Measurements from ENCODE around the gene TM4SF5. TPM values are rescaled to one million over a fixed set of nuclear protein-coding genes. Genes with fewer than 3 reads are reported as not detected.
A peak's percentile ranks its signal among the peaks of the same experiment; 100 is the strongest.
"Not testable (repeated sequence)": the region's sequence is repeated elsewhere in the genome, so short reads cannot be mapped to it uniquely, and the experiment has no call there.

Gene TM4SF5
- total and polyA plus RNA-seq, 7 donors: 0.34 TPM; not detected in 6

DNA sequence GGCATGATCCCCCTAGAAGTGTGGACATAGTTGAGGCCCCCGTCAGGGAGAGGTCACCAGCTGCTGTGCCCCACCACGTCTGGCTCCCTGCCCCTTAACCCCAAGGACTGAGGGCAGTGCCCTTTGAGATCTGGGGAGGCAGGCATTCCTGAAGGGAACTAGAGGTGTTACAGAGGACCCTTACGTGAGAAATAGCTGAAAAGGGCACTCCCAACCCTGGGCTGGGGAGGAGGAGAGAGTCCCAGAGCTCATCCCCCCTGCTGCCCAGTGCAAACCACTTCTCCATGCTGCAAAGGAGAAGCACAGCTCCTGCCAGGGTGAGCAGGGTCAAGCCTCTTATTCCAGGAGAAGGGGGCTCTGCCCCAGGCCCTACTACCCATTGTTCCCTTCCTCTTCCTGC is 51.1 kb downstream of the TM4SF5 start:
- Histone ChIP-seq H3K27me3 (ENCODE audit: insufficient read depth in 3 of 3, low read length in 2 of 3) (no peaks in the 10 kb centered on the region), H3K27ac (no peak overlapping the region), H3K36me3 (ENCODE audit: insufficient read depth in 1 of 2, low read depth in 1 of 2) (peaks cover 0 to 22% of the 10 kb centered on the region in 2 donors), H3K4me3 (no peak overlapping the region), H3K9me3 (no peaks in the 10 kb centered on the region), H3K4me1 (no peaks in the 10 kb centered on the region)
- ATAC-seq: no peak
- no peak for TF ChIP-seq CTCF (IDR thresholded peaks at IDR 0.05)
- peak in 1 of 2 donors; percentile 24 for DNase-seq
- WGBS, 3 donors: 75 to 90% (median 77%) methylated on average over 3 of the region's 3 CpGs
- intact Hi-C loops (cut with DNase I): no loop called here

DNA sequence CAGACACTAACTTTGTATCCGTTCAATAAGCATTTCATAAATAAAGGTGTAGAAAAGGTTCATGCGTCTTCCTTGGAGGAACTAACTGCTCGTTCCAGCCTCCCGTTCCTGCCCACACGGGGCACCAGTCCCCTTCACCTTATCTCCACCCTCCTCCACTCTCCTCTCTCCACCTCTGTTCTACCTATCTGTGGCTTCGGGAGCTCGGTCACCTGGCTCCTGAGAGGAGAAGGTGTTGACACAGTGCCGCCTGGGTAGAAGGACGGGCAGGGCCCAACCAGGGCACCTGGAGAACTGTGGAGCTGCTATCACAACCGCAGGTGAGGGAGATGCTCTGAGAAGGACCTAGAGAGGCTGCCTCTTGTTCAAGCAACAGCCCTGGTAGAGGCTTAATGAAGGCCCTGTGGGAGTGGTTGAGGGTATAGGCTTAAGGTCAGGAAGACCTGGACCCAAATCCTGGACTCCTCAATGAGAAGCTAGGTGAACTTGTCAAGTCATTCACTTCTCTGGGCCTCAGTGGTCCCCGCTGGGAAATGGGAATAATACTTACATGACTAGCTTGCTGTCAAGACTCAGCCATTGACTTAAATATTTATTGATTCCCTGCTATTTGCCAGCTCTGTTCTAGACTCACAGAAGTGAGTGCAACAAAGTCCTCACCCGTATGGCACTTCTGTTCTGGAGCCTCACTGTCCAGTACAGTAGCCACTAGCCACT is 51.8 kb downstream of the TM4SF5 start:
- Histone ChIP-seq H3K9me3 (no peaks in the 10 kb centered on the region), H3K4me3 (no peak overlapping the region), H3K4me1 (no peaks in the 10 kb centered on the region), H3K27me3 (ENCODE audit: insufficient read depth in 3 of 3, low read length in 2 of 3) (no peaks in the 10 kb centered on the region), H3K36me3 (ENCODE audit: insufficient read depth in 1 of 2, low read depth in 1 of 2) (peaks cover 0 to 20% of the 10 kb centered on the region in 2 donors), H3K27ac (no peak overlapping the region)
- DNase-seq (peak in 1 of 2 donors; percentile 24), ATAC-seq (no peak)
- intact Hi-C loops (cut with DNase I): no loop called here
- TF ChIP-seq CTCF (IDR thresholded peaks at IDR 0.05): no peak
- WGBS, 3 donors: 83 to 84% (median 83%) methylated on average over 12 of the region's 12 CpGs

DNA sequence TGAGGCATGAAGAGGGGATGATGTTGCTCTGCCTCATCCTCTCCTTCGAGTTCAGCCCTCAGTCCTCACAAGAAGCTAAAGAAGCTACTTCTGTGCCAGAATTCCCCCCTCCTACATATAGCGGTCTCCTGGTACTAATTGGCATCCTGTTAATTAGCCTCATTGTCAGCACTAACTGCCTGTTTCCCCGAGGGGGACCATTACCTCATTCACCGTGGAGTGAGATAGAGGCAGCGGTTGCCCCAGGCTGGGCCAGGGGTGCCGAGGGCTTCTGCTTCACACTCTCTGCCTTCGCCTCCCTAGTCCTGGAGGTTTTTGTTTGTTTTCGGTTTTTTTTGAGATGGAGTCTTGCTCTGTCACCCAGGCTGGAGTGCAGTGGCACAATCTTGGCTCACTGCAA is 55.7 kb downstream of the TM4SF5 start:
- Histone ChIP-seq H3K36me3 (ENCODE audit: insufficient read depth in 1 of 2, low read depth in 1 of 2) (peaks cover 0 to 4% of the 10 kb centered on the region in 2 donors), H3K4me1 (no peaks in the 10 kb centered on the region), H3K27ac (no peak overlapping the region), H3K9me3 (no peaks in the 10 kb centered on the region), H3K27me3 (ENCODE audit: insufficient read depth in 3 of 3, low read length in 2 of 3) (no peaks in the 10 kb centered on the region), H3K4me3 (no peak overlapping the region)
- intact Hi-C loops (cut with DNase I): no loop called here
- 67 to 72% (median 68%) methylated on average over 8 of the region's 8 CpGs for WGBS, 3 donors
- no peak for ATAC-seq
- no peak for DNase-seq
- TF ChIP-seq CTCF (IDR thresholded peaks at IDR 0.05): no peak

DNA sequence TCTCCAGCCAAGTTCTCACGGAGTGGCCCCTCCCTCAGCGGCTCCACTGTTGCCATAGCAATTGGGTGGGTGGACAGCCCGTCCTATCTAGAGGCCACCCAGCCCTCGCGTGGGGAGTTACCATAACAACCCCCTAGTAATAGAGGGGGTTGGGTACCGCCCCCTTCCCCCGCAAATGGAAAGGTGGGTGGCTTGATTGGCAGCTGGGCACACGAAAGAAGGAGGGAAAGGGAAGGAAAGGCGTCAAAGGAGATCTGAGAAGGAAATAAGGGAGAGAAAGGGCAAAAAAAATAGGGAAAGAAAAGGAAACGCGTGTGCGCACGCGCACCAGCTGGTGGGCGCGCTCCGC is 61.1 kb downstream of the TM4SF5 start:
- H3K36me3 ChIP-seq (ENCODE audit: insufficient read depth in 1 of 2, low read depth in 1 of 2); H3K9me3 ChIP-seq; ATAC-seq; DNase-seq; H3K27me3 ChIP-seq (ENCODE audit: insufficient read depth in 3 of 3, low read length in 2 of 3): not testable (repeated sequence)
- intact Hi-C loops (cut with DNase I): loop anchor here (10.0 kb wide), 1 partner anchor 52 kb away; no protein-coding TSS in a partner anchor
- H3K4me3 ChIP-seq: peak overlapping the region; percentile 98
- H3K4me1 ChIP-seq: peaks cover 20% of the 10 kb centered on the region
- 0 to 2% (median 0%) methylated on average over 8 to 10 of the region's 17 CpGs for WGBS, 3 donors
- H3K27ac ChIP-seq: peak overlapping the region; percentile 94

Other genes starting within 250 kb of the TM4SF5 start
- gene MYBBP1A, start 216.5 kb upstream of the TM4SF5 start, total RNA-seq: 10 to 100 TPM; 31.3 to 63.2 (median 46.3) TPM
- gene MYBBP1A, start 216.5 kb upstream of the TM4SF5 start, polyA plus RNA-seq: 10 to 100 TPM; 28.5 to 54.4 (median 35.5) TPM
- gene GGT6, start 211.3 kb upstream of the TM4SF5 start, total RNA-seq: not detected
- gene GGT6, start 211.3 kb upstream of the TM4SF5 start, polyA plus RNA-seq: under 1 TPM in 1 of 3 donors, not detected in 2; 0.03 TPM
- gene SMTNL2, start 187.4 kb upstream of the TM4SF5 start, total RNA-seq: 100 to 1,000 TPM; 248 to 524 (median 400) TPM
- gene SMTNL2, start 187.4 kb upstream of the TM4SF5 start, polyA plus RNA-seq: 100 to 1,000 TPM in 2 of 3 donors, 10 to 100 TPM in 1; 20.7 to 318 (median 210) TPM
- under 1 TPM in 2 of 4 donors, not detected in 2; 0.10 to 0.36 TPM for gene ALOX15, start 130.2 kb upstream of the TM4SF5 start, total RNA-seq
- gene ALOX15, start 130.2 kb upstream of the TM4SF5 start, polyA plus RNA-seq: not detected
- gene PELP1, start 67.7 kb upstream of the TM4SF5 start, total RNA-seq: 10 to 100 TPM; 51.7 to 57.2 (median 55.5) TPM
- gene PELP1, start 67.7 kb upstream of the TM4SF5 start, polyA plus RNA-seq: 10 to 100 TPM; 17.5 to 38.6 (median 20.4) TPM
- gene ARRB2, start 61.3 kb upstream of the TM4SF5 start, total RNA-seq: 10 to 100 TPM; 12.1 to 16.5 (median 14.7) TPM
- 10 to 100 TPM in 1 of 3 donors, 1 to 10 TPM in 2; 6.6 to 11.8 (median 8.0) TPM for gene ARRB2, start 61.3 kb upstream of the TM4SF5 start, polyA plus RNA-seq
- gene MED11, start 40.5 kb upstream of the TM4SF5 start, total RNA-seq: 10 to 100 TPM; 19.2 to 26.6 (median 23.7) TPM
- 10 to 100 TPM; 44.0 to 52.1 (median 46.3) TPM for gene MED11, start 40.5 kb upstream of the TM4SF5 start, polyA plus RNA-seq
- gene ZMYND15, start 32.1 kb upstream of the TM4SF5 start, total RNA-seq: under 1 TPM in 3 of 4 donors, not detected in 1; 0.08 to 0.30 (median 0.15) TPM
- gene ZMYND15, start 32.1 kb upstream of the TM4SF5 start, polyA plus RNA-seq: under 1 TPM in 2 of 3 donors, not detected in 1; 0.04 to 0.09 TPM
- gene CXCL16, start 32.0 kb upstream of the TM4SF5 start, total RNA-seq: 1 to 10 TPM; 1.7 to 5.4 (median 2.8) TPM
- gene CXCL16, start 32.0 kb upstream of the TM4SF5 start, polyA plus RNA-seq: under 1 TPM; 0.45 to 0.72 (median 0.48) TPM
- gene VMO1, start 14.5 kb downstream of the TM4SF5 start, total RNA-seq: under 1 TPM; 0.42 to 0.84 (median 0.64) TPM
- gene VMO1, start 14.5 kb downstream of the TM4SF5 start, polyA plus RNA-seq: 1 to 10 TPM in 2 of 3 donors, under 1 TPM in 1; 0.84 to 3.1 (median 1.8) TPM
- not detected for gene GLTPD2, start 17.1 kb downstream of the TM4SF5 start, total RNA-seq
- gene GLTPD2, start 17.1 kb downstream of the TM4SF5 start, polyA plus RNA-seq: not detected
- 100 to 1,000 TPM; 160 to 254 (median 234) TPM for gene PSMB6, start 24.3 kb downstream of the TM4SF5 start, total RNA-seq
- gene PSMB6, start 24.3 kb downstream of the TM4SF5 start, polyA plus RNA-seq: 100 to 1,000 TPM; 416 to 561 (median 427) TPM
- gene PLD2, start 35.3 kb downstream of the TM4SF5 start, total RNA-seq: 1 to 10 TPM; 3.7 to 7.5 (median 4.3) TPM
- gene PLD2, start 35.3 kb downstream of the TM4SF5 start, polyA plus RNA-seq: 1 to 10 TPM; 2.4 to 4.2 (median 3.0) TPM
- gene MINK1, start 61.5 kb downstream of the TM4SF5 start, total RNA-seq: 10 to 100 TPM; 15.8 to 23.8 (median 20.8) TPM
- 10 to 100 TPM in 2 of 3 donors, 1 to 10 TPM in 1; 8.9 to 19.2 (median 14.2) TPM for gene MINK1, start 61.5 kb downstream of the TM4SF5 start, polyA plus RNA-seq
- gene C17orf107, start 127.7 kb downstream of the TM4SF5 start, total RNA-seq: under 1 TPM in 2 of 4 donors, not detected in 2; 0.20 to 0.30 TPM
- under 1 TPM; 0.01 to 0.10 (median 0.03) TPM for gene C17orf107, start 127.7 kb downstream of the TM4SF5 start, polyA plus RNA-seq
- gene CHRNE, start 131.2 kb downstream of the TM4SF5 start, total RNA-seq: 1 to 10 TPM in 1 of 4 donors, under 1 TPM in 3; 0.19 to 1.1 (median 0.28) TPM
- gene CHRNE, start 131.2 kb downstream of the TM4SF5 start, polyA plus RNA-seq: under 1 TPM; 0.16 to 0.70 (median 0.56) TPM
- gene GP1BA, start 160.4 kb downstream of the TM4SF5 start, total RNA-seq: under 1 TPM in 1 of 4 donors, not detected in 3; 0.10 TPM
- gene GP1BA, start 160.4 kb downstream of the TM4SF5 start, polyA plus RNA-seq: under 1 TPM in 2 of 3 donors, not detected in 1; 0.04 to 0.05 TPM
- gene SLC25A11, start 168.2 kb downstream of the TM4SF5 start, total RNA-seq: 100 to 1,000 TPM in 3 of 4 donors, 10 to 100 TPM in 1; 97.1 to 225 (median 143) TPM
- gene SLC25A11, start 168.2 kb downstream of the TM4SF5 start, polyA plus RNA-seq: 100 to 1,000 TPM; 125 to 163 (median 128) TPM
- gene RNF167, start 168.4 kb downstream of the TM4SF5 start, total RNA-seq: 10 to 100 TPM; 85.1 to 96.3 (median 87.3) TPM
- gene RNF167, start 168.4 kb downstream of the TM4SF5 start, polyA plus RNA-seq: 100 to 1,000 TPM in 1 of 3 donors, 10 to 100 TPM in 2; 85.7 to 151 (median 100.0) TPM
- 100 to 1,000 TPM; 149 to 253 (median 205) TPM for gene PFN1, start 176.6 kb downstream of the TM4SF5 start, total RNA-seq
- gene PFN1, start 176.6 kb downstream of the TM4SF5 start, polyA plus RNA-seq: 1,000 to 10,000 TPM in 1 of 3 donors, 100 to 1,000 TPM in 2; 220 to 1,518 (median 312) TPM
- gene ENO3, start 179.2 kb downstream of the TM4SF5 start, total RNA-seq: 1,000 to 10,000 TPM; 2,251 to 3,238 (median 2,533) TPM
- gene ENO3, start 179.2 kb downstream of the TM4SF5 start, polyA plus RNA-seq: 1,000 to 10,000 TPM; 1,126 to 5,696 (median 4,322) TPM
- 100 to 1,000 TPM in 3 of 4 donors, 10 to 100 TPM in 1; 79.2 to 156 (median 111) TPM for gene SPAG7, start 195.9 kb downstream of the TM4SF5 start, total RNA-seq
- 100 to 1,000 TPM in 2 of 3 donors, 10 to 100 TPM in 1; 93.2 to 179 (median 170) TPM for gene SPAG7, start 195.9 kb downstream of the TM4SF5 start, polyA plus RNA-seq
- gene CAMTA2, start 215.8 kb downstream of the TM4SF5 start, total RNA-seq: 10 to 100 TPM; 43.0 to 60.8 (median 51.0) TPM
- gene CAMTA2, start 215.8 kb downstream of the TM4SF5 start, polyA plus RNA-seq: 10 to 100 TPM; 30.3 to 50.2 (median 39.5) TPM
- 1 to 10 TPM; 2.9 to 4.9 (median 3.5) TPM for gene INCA1, start 225.6 kb downstream of the TM4SF5 start, total RNA-seq
- 1 to 10 TPM; 1.6 to 4.1 (median 4.0) TPM for gene INCA1, start 225.6 kb downstream of the TM4SF5 start, polyA plus RNA-seq
- 1,000 to 10,000 TPM in 1 of 4 donors, 100 to 1,000 TPM in 3; 624 to 1,039 (median 691) TPM for gene KIF1C, start 226.1 kb downstream of the TM4SF5 start, total RNA-seq
- gene KIF1C, start 226.1 kb downstream of the TM4SF5 start, polyA plus RNA-seq: 100 to 1,000 TPM; 204 to 445 (median 311) TPM